HG03280 (cell line): ENCODE results near the gene CBFA2T3.

Experiments used
- ATAC-seq: cut with Tn5 transposase; IDR thresholded peaks from one replicate; pipeline ENCODE4 v1.9.1; 2021; ENCODE audit warnings: mild to moderate bottlenecking, moderate library complexity; ENCODE audit not compliant: unreplicated experiment

The CBFA2T3 gene

GRCh38 chr16:88865310-88865709 lies 111.7 kb downstream of the CBFA2T3 start:
- no peak for ATAC-seq

GRCh38 chr16:88864521-88864920 lies 112.5 kb downstream of the CBFA2T3 start:
- no peak for ATAC-seq

DNA sequence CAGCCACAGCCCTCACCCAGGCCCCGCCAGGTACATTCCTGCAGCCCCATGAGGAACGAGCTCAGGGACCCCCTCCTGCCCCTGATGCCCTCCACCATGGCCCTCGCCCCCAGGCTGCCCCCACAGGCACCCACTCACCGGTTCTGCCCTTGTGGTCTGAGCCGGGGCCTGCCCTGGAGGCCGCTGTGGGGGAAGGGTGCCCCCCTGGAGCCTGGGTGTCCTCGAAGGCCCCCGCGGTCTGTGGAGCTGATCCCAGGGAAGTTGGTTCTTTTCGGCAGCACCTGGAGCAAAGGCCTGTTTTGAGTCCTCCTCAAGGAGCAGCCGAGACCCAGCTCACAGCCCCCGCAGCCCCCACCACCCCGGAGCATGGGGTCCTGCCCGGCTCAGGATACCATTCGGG lies 112.9 kb downstream of the CBFA2T3 start:
- ATAC-seq = no peak

- no peak for ATAC-seq
Observed at GRCh38 chr16:88863426-88863825, 113.6 kb downstream of the CBFA2T3 start.

- ATAC-seq = no peak
Observed at GRCh38 chr16:88862968-88863367, 114.0 kb downstream of the CBFA2T3 start.

DNA sequence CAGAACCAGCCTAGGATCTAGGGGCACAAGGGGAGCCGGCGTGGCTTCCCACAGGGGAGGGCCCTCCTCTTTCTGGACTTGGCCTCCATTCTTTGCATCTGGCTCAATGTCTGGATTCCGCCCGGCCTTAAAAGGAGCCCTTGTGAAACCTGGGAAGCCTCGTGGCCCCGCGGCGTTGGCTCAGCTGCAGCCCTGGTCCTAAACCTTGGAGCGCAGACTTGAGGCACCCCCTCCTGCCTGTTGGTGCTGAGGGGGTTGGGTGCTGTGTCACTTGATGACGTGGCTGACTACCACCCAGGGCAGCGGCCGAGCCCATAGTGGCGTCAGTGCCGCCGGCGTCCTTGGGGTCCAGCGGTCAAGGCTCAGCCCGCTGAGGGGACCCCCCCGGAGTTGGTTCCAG lies 115.6 kb downstream of the CBFA2T3 start:
- ATAC-seq = no peak

DNA sequence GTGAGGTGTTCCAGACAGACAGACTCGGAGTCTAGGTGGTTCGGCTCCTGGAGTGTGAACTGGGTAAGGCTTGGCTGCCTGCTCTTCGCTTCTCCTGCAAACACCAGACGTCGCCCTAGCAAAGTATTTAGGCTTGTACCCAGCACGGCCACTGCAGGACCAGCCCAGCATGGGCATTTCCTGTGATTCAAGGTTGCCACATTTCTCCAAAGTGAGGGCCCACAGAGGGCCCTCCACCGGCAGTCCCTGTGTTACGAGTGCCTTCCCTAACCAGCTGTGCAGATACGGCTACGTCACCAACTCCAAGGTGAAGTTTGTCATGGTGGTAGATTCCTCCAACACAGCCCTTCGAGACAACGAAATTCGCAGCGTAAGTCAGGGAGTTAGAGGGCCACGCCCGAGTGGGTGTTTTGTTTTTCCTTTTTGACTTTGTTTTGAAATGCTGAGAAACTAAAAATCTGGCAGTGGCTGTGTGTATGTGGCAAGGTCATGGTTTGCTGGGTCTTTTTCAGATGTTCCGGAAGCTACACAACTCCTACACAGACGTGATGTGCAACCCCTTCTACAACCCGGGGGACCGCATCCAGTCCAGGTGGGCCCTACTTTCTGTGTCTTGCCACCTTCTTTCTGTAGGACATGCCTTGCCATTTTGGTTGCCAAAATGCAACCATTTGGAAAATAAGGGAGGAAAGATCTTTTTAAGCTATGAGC lies 117.5 kb downstream of the CBFA2T3 start:
- ATAC-seq = no peak

DNA sequence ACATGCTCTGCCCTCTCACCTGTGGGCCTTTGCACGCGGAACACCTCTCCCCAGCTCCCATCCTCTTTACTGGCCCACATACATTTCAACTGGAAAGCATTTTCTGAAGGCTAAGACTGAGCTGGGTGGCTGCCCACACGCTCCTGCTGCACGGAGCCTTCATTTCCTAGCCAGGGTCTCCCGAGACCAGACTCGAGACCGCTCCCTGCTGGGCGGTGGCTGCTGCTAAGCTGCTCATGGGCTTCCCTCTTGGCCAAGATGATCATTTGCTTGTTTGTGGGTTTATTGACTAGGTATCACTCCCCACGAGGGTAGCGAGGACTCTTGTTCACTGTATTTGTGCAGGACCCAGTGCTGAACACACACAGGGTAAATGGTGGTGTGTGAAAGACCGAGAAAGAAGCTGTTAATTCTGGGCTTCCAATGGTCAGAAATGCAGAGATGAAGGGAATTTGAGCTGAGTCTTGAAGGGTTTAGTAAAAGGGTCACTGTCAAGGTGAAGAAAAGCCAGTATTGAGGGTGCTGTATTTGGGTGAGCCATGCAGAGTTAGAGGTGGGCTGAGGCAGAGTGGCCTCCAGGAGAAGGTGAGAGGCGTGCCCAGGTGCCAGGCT lies 119.2 kb downstream of the CBFA2T3 start:
- no peak for ATAC-seq

- peak; percentile 88 for ATAC-seq
Observed at GRCh38 chr16:88856828-88857727, 119.9 kb downstream of the CBFA2T3 start, which contains the start of the genes GALNS and TRAPPC2L. Gene GALNS (minus strand): TSS chr16:88856947. CDS start chr16:88856877, 70 bp downstream. Gene TRAPPC2L (plus strand): TSS chr16:88857127. CDS start chr16:88857151, 24 bp downstream.

- no peak for ATAC-seq
Observed at GRCh38 chr16:88856122-88856827, 120.7 kb downstream of the CBFA2T3 start.

GRCh38 chr16:88855736-88856121 lies 121.3 kb downstream of the CBFA2T3 start:
- no peak for ATAC-seq

- ATAC-seq = no peak
Observed at GRCh38 chr16:88855176-88855575, 121.8 kb downstream of the CBFA2T3 start.

DNA sequence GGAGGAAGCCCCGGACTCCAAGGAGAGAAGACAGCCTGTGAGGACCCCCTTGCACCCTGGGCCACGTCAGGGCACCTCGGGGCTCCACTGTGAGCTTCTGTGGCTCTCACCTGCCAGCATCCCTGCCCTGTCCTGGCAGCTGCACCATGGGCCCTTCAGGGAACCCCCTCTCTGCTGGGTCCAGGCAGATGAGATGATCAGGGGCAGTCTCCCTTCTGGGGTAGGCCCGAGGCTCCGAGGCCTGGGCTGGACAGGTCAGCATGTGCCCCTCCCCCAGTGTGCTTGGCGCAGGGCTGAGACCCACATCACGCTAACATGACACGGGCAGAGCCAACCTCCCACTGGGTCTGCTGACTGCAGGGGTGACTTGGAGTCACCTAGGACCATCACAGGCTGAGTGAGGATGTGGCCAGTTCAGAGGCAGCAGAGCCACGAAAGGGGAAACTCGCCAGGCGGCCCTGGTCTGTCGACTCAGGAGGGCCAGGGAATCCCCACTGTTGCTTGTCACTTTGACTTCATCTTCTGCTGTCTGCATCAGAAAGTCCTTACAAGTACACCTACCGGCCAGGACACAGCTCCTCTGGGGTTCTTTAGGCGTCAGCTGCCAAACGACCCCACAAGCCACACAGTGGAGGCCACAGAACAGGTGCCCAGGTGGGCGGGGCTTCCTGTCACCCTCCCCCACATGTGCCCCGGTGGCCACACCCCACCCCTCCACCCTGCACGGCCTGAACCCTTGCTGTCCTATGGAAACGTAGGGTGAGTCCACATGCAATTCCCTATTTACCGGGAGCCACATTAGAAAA lies 122.5 kb downstream of the CBFA2T3 start:
- ATAC-seq = no peak

DNA sequence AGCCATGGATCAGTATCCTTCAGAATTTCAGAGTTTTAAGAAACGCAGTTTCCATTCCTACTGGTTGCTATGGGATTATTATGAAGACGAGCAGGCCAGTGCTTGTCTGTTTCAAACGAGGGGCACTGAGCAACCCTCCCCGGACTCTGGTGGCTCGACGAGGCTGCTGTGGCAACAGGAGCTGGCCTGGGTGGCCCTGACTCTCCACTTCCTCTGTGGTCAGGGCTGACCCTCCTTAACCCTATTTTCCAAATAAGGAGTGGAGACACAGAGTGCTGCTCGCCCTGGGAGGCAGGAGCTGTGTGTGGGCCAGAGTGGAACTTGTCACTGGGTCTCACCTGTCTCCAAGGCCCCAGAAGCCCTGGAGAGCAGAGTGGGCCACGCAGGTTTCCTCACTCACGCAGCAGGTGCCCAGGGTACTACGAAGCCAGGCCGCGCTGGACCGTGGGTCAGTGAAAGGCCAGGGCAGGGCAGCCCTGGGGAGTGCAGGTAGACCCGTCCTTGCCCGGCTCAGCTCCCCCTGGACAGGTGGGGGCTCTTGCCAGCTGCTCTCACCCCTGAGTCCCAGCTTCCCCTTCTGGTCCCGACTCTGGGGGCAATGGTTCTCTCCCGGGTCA lies 123.6 kb downstream of the CBFA2T3 start:
- no peak for ATAC-seq

DNA sequence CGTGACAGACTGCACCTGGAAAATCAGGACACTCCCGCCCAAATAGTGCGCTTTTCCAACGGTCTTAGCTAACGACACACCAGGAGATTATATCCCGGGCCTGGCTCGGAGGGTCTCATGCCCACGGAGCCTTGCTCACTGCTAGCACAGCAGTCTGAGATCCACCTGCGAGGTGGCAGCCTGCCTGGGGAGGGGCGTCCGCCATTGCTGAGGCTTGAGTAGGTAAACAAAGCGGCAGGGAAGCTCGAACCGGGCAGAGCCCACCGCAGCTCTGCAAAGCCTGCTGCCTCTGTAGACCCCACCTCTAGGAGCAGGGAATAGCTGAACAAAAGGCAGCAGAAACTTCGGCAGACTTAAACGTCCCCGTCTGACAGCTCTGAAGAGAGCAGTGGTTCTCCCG lies 125.4 kb downstream of the CBFA2T3 start:
- no peak for ATAC-seq

DNA sequence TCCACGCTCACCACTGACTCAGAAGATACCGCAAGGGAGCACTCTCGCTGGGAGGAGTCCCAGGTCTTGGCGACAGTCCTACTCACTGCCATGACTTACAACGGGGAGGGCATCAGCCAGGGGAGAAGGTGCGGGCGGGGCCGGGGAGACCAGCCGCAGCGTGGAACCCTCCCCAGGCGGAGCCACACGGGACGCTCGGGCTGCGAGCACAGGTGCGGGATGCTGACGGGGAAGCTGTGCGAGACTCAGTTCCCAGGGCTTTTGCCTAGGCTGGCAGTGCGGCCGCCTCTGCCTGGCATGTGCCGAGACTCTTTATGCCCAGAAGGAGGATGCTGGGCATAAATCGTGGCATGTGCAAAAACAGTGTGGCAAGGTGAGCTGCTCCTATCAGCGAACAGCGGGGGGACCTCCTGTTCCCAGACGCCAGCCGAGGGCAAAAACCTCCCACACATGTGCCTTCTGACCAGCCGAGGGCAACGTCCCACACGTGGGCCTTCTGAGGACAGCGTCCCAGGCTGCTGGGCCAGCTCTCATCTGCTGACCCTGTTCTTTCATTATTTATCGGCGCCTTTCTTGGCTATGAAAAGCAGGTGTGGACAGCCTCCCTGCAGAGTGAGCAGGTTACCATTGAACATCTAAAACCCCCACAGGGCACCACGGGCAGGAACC lies 126.3 kb downstream of the CBFA2T3 start:
- no peak for ATAC-seq

DNA sequence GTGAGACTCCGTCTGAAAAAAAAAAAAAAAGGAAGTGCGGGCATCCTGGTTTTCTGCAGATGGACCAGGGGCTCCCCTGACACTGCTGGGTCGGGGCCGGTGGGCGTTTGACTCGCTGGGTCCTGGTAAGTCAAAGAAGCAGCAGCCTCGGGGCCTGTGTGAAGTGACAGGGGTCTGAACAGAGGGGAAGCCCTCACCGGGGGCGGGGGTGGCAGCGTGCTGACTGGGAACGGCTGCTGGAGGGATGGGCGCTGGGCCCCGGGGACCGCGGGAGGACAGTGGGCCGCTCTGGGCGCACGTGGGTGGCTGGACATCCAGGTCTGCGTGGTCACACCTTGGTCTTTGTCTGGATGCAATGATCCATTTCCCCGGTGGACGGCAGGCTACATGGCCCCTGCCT lies 128.4 kb downstream of the CBFA2T3 start:
- no peak for ATAC-seq

- ATAC-seq = no peak
Observed at GRCh38 chr16:88847654-88848053, 129.4 kb downstream of the CBFA2T3 start.

GRCh38 chr16:88846088-88846487 lies 130.9 kb downstream of the CBFA2T3 start:
- no peak for ATAC-seq
